ENCODE results near the gene NSMF.

NSMF gene, protein sequence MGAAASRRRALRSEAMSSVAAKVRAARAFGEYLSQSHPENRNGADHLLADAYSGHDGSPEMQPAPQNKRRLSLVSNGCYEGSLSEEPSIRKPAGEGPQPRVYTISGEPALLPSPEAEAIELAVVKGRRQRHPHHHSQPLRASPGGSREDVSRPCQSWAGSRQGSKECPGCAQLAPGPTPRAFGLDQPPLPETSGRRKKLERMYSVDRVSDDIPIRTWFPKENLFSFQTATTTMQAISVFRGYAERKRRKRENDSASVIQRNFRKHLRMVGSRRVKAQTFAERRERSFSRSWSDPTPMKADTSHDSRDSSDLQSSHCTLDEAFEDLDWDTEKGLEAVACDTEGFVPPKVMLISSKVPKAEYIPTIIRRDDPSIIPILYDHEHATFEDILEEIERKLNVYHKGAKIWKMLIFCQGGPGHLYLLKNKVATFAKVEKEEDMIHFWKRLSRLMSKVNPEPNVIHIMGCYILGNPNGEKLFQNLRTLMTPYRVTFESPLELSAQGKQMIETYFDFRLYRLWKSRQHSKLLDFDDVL

DNA sequence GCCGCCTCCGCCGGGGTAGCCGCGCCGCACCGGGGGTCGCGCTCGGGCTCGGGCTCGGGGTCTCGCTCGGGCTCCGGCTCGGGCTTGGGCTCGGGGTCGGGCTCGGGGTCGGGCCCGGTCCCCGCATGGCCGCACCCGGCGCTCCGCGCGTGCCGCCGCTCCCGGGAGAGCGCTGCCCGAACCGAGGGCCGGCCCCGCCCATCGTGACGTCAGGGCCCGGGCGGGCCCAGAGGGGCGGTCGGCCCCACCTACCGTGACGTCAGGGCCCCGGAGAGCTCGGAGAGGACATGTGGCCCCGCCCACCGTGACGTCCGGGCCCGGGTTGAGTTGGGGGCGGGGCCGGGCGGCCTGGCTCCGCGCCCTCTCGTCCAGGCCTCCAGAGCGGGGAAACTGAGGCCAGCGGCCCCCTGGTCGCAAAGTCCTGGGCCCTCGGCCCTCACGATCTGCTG lies at the start of gene NSMF:
Gene NSMF (minus strand): TSS at position 183 of the 449 bp plus-strand sequence. CDS start 232 bp downstream, outside the sequence.
- DNase-seq = peak; percentile 36 to 97 (median 90)

DNA sequence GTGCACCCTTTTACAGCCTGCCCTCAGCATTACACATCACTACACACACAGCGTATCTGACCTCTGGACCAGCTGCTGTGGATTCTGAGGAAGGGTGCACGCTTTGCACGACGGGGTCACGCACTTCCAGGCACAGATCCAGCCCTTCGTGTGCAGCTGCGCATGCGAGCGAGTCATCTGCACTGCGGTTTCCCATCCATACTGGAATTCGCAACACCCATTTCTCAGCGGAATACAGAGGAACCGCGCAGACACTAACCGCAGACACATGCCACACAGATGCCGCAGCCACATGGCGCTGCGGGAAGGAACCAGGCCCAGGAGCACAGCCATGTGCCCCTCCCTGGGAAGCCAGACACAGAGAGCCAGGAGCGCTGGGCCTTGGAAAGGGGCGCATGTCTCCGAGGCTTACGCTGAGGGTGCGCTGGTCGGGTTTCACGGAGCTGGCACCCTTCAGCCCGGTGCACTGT lies 47.6 kb upstream of the NSMF start:
- no peak for DNase-seq

DNA sequence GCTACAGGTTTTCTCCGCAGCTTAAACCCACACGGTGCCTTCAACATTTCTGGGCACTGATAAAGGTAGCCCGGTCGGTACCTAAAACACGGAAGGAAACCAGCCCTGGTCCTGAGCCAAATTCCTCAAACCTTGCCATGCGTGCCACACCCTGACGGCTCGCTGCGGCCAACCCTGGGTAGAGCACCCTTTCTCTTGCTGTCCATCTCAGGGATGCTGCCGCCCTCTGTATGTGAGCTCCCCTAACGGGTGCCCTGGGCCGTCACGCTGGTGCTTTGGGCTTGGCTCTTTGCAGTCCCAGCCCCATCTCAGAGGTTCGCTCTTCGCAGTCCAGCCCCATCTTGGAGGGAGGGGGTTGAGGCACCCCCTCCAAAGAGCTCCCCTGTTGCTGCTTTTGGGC lies 47.1 kb upstream of the NSMF start:
- DNase-seq = no peak

DNA sequence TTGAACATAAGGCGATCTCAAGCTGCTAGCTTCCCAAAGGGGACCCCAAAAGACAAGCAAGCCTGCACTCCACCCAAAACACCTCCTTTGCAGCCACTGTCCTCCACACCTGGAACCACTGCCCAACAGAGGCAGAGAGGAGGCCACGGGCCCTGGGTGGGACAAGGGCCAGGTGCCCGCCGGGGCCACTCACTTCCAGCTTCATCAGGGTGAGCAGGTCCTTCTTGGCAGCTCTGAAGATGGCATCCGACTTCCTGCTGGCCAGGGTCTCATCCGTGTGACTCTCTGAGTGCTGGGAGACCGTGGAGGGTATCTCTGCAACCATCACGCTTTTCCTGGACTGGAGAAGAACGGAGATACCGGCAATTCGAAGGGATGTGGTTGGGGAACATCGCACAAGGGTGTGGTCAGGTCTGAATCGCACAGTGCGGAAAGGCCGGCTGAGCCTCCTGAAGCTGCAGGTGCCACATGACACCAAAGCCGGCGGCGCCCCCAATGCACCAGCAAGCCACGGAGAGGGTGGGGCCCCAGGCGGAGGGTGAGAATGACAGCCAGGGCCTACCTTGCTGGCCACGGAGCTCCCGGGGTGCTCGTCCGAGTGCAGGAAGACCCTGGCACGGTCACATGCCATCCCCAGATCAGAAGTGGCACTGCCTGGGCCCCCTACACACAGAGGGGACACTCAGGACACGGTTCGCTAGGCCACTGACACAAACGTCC lies 46.4 kb upstream of the NSMF start:
- no peak for DNase-seq

DNA sequence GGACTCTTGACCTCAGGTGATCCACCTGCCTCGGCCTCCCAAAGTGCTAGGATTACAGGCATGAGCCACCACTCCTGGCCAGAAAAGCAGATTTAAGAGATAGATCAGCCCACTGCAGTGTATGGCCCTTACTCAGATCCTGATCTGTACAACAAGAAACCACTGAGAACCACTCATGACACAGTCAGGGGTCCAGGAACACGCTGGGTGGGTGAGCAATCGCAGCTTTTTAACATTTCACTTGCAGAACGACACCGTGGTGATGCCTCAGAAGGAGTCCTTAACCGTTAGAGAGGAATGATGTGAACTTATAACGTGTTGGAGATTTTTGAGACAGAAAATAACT lies 45.3 kb upstream of the NSMF start:
- no peak for DNase-seq

DNA sequence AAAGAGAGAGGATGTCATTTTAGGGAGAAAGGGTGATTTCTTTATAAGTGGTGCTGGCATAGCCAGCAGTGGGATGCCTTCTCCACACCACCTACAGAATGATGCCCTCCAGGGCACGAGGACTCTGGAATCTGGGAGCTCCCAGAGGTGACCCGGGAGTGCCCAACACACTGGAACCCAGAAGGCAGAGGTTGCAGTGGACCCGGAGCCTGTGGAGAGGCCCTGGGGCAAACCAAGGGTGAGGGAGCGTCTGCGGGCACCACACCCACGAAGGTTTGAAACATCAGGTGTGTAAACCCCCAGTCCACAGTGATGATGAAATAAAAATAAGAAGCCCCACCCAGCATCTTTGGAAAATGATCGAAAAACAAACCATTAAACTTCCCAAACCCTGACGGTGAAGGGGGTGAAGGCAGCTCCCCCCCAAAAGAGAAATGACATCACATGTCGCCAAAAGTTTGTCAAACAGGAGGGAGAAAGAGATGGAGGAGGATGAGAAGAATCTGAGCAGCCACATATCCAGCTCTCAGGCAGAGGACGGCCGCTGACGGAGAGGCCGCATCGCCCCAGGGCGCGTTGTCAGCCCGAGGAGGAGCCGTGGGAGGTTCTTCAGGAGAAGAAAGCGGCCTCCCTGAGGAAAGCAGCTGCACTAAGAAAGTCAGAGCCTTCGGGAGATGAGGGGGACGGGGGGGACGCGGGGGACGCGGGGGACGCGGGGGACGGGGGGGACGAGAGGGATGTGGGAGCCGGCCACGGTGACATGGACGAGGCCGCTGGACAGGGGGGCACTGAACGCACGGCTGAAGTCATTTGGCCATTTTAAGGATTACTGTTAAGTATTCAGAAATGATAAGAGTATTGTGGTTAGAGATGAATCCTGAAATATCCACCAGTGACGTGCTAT lies 43.1 kb upstream of the NSMF start:
- no peak for DNase-seq

DNA sequence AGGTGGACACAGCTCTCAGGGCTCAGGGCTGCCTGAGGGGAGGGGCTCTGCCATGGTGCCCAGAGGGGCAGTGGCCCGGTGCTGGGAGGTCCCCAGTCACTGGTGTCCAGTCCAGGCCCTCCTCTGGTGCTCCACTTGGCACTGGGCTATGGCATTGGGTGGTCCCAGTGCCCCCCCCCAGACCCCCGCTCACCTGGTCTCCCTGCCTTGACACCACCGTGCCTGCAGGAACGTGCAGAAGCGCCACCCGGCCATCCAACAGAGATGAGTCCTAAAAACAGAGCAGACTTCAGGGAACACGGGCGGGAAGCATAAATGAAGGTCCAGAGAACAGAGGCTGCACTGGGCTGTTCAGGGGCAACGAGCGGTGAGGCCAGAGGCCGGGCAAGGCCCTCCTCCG lies 42.3 kb upstream of the NSMF start:
- no peak for DNase-seq

DNA sequence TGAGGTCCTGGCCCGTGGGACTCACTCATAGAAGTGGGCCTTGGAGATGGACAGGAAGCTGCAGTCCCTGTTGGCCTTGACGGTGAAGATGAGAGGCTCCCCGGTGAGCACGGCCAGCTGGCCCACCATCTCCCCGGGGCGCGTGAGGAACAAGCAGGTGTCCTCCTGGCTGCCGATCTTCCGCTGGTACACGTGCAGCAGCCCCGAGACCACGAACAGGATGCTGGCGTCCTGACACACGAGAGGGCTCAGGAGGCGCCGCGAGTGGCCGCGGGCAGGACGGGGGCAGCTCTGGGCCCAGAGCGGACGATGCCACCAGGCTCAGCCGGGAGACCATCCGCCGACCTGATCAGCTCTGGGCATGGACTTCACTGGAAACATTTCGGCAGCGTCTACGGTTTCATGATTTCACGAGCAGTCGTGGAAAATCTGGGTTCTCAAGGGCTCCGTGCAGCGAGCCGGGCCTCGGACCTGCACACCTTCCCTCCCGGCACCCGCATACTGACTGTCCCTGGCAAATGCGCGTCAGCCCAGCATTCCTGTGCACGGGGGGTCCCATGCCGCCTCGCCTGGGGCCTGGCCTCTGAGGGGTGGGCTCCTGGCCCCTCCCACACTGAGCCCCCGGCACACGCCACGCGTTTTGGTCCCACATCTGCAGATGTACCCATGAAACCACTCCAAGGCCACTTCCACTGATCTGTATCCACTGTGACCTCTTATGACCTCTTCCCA lies 41.7 kb upstream of the NSMF start:
- no peak for DNase-seq

DNA sequence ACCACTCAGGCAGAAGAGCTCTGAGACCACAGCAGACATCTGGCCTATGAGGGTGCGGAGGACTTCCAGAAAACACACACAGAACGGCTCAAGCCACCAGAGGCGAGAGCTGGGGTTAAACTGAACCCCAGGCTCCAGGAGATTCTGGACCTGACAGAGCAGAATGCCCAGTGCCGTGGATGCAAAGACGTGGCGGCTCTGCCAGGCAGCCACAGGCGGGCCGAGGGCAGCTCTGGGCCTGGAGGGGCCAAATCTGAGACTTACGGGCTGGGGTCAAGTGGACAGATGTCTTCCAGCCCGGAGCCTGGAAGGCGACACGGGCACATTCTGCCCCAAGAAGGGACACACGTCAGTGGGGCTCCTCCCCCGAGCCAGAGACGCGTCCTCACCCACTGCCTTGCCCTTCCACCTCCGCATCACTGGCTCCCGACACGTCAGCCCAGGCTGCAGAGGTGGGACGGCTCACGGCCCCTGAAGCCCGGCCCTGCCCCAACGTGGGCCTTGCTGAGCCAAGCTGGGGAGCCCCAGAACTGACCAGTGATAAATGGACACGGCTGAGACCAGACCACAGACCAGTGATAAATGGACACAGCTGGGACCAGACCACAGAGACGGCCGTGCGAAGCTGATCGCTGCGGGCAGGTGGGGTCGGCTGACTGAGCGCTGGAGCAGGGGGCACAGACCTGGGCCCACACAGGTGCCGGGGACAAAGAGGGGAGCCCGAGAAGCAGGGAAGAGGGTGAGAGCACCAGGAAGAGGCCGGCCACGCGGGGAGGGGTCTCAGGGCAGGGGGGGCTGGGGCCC lies 40.9 kb upstream of the NSMF start:
- no peak for DNase-seq

DNA sequence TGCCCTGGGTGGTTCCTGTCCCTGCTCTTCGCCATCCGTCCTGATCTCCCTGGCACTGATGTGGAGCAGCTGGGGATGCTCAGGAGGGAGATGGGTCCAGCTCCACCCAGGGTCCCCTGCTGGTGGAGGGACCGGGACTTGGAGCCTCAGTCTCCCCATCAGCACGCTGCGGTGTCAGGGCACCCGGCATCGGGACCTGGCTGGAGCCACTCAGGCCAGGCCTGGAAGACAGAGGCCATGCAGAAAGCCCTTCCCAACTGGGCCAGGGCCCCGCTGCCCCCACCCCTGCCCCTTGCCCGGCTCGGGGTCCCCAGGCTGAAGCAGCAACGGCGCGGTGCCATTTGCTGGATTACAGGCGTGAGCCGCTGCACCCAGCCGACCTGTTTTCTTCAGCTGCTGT lies 40.3 kb upstream of the NSMF start:
- no peak for DNase-seq

DNA sequence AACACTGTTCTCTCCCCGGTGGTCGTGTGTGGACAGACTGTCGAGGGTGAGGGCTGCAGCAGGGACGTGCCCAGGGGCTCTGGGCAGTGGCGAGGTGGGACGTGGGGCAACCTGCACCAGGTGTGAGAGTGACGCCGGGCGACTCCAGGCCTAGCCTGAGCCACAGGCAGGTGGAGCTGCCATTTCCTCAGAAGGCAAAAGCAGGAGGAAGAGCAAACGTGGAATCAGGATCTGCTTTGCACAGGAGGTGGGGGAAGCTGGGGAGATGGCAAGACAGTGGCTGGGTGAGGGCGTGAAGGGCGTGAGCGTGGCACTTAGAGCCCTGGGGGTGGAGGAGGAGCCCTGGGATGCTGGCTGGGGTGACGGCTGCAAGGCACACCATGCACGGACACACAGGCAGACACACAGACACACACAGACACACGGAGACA lies 39.6 kb upstream of the NSMF start:
- DNase-seq = no peak

DNA sequence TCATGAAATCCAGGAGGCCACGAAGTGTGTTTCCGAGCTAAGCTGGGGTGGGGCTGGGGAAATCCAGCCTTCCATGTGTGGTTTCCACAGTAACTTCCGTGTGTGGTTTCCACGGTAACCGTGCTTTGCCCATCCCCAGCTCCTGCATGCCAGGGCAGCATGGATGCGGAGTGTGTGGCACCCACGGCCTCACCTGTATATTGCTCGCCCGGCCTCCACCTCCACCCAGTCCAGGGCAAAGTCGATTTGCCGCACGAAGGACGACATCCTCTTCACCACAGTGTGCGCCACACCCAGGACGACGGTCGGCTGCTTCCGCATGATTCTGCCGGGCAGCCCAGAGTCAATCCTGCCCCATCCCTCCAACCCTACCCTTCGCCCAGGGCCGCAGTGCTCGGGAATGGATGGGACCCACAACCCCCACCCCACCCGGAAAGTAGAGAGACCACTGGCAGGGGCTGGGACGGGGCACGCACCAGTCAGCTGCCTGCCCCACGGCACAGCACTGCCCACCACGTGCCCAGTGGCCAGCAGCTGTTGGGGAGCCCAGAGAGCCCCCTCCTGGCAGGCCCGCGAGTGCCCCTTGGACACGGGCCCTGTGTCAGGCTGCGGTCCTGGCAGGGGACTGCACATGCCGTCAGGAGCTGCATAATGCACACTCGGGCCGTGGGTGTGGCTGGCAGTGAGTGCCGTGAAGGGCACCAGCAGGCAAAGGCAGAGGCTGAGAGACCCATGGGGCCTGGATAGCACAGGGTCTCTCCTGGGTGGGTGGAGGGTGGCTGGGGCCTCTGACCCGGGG lies 39.0 kb upstream of the NSMF start:
- peak in 2 of 58 donors; percentile 22 to 50 for DNase-seq

DNA sequence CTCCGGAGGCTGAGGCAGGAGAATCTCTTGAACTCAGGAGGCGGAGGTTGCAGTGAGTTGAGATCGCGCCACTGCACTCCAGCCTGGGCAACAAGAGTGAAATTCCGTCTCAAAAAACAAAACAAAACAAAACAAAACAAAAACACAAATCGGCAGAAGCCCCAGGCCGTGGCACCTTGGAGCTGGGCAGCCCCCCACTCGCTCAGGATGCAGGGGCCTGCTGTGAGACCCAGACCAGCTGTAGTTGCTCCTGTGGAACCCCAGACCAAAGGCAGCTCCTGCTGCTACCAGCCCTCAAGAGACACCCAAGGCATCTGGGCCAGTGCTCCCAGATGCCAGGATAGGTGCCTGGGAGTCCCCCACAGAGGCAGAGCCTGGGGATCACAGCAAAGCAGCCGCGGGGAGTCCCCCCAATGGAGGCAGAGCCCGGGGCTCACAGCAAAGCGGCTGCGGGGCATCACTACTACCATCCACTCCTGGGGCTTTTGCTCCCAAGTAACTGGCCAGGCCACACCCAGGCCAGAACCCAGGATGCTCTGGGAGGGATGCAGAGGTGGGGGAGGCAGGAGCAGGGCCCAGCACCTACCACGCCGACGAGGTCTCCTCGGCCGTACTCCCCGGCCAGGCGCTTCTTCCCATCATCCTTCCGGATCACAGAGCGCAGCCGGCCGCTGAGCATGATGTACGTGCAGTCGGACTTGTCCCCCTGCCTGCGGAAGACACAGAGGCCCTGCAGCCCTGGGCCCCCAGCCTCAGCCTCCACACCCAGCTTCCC lies 37.7 kb upstream of the NSMF start:
- DNase-seq = no peak

DNA sequence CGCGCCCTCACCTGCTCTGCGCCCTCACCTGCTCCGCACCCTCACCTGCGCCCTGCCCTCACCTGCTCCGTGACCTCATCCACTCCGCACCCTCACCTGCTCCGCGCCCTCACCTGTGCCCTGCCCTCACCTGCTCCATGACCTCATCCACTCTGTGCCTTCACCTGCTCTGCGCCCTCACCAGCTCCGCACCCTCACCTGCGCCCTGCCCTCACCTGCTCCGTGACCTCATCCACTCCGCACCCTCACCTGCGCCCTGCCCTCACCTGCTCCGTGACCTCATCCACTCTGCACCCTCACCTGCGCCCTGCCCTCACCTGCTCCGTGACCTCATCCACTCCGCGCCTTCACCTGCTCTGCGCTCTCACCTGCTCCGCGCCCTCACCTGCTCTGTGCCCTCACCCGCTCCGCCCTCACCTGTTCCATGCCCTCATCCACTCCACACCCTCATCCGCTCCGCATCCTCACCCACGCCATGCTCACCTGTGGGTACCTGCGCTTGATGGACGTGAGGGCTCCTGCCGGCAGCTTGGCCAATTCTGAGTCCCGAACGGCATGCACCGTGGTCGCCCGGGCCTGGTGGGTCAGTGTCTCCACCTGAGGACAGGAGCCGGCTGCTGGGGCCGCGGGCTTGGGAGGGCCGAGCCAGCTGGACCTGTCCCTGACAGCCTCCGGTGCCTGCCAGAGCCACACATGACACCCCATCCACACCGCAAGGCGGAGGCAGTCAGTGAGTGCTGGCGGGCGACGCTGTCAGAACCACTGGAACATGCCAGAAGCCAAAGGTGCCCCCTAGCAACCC lies 35.6 kb upstream of the NSMF start:
- DNase-seq = peak in 1 of 58 donors; percentile 16

DNA sequence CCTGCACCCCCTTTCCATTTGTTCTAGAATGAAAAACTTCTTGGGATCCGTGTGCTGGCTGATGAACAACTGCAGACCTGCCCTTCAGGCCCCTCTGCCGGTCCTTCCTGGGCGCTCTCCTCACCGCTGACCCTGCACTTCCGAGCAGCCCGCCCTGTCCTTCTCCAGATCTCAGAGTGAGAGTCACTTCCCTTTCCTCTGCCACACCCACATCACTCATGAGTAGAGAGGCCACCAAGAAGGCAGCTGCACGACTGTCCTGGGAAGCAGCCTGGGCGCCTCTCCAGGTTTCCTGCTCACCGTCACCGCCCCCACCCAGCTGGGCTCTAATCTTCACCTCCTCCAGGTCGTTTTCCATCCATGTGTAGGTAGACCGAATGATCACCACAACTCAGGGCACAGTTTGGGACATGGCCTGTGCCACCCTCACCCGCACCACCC lies 35.0 kb upstream of the NSMF start:
- no peak for DNase-seq

DNA sequence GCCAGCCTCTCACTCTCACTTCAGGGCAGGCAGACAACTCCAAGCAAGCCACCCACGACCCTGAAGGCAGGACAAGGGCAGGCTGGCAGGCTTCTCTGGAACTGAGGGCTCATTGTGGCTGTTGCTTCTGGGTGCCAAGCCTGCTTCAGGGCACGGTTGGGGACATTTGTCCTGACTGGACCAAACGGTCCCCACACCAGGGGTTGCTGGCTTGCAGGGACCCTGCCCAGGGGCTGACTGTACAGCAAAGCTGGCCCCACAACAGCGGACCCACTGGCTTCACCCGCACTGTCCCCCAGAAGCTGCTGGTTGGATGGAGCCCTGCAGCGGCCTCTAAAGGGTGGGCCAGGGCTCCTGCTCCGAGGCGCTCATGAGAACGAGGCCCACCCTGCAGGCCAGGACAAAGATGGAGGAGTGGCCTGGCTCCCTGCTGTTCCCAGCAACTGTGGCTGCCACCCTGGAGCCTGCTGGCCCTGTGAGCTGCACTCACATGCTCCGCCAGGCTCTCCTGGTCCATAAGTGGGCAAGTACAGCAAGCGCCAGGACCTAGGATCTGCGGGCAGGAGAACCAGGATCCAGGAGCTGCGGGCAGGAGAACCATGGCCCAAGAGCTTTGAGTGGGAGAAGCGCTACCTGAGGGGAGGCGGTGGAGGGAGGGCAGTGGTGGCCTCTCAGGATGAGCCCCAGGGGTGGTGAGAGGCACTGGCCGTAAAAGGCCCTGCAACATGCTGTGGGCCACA lies 34.4 kb upstream of the NSMF start:
- peak in 1 of 58 donors; percentile 15 for DNase-seq

Data from anterior cingulate cortex (tissue), 58 donors.